ENCODE data around the gene G6PC1. TPM values are rescaled to one million over a fixed set of nuclear protein-coding genes. Genes with fewer than 3 reads are reported as not detected.

G6PC1 gene
- total and polyA plus RNA-seq, 2 experiments from 2014 or later = not detected

DNA sequence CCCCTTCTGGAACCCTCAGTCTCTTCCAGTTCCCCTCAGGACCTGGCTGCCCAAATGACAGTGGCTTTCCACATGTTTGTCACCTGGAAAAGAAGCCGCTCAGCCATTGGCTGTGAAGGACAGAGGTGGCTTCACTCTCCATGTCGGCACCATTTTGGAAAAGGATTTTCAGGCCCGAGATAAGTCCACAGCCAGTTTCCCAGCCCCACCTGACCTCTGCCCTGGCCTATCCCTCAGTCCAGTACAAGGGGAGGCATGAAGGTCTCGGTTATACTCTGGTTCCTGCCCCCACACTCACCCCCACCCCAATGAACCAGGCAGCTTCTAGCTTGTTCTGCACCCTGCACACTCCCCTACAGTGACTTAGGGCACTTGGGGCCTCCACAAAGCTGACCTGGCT, 34.4 kb upstream of the G6PC1 start:
- Mint-ChIP-seq H3K27ac (no peak overlapping the region), H3K36me3 (ENCODE audit: low read depth) (peaks cover 3% of the 10 kb centered on the region; the same call in 1 of the 3 replicates), H3K4me1 (peaks cover 11% of the 10 kb centered on the region), H3K27me3 (ENCODE audit: insufficient read depth, low read depth, poor library complexity) (peaks cover 5% of the 10 kb centered on the region), H3K9me3 (peaks cover 16% of the 10 kb centered on the region), H3K4me3 (no peak overlapping the region)
- 0 out of 2 replicates have a peak, but pooled peaks cover 4% of the 10 kb centered on the region for H3K4me1 ChIP-seq (ENCODE audit: insufficient read depth)
- H4K20me1 ChIP-seq (replicated peaks; ENCODE audit: insufficient read depth) = no peaks in the 10 kb centered on the region
- DNase-seq (ENCODE audit: low spot score) (no peak), ATAC-seq (no peak)
- H3K27ac ChIP-seq (ENCODE audit: low read depth) = no peak overlapping the region
- H3K27me3 ChIP-seq (ENCODE audit: insufficient read depth) = no peaks in the 10 kb centered on the region
- H3K4me3 ChIP-seq = no peak overlapping the region
- H3K9me2 ChIP-seq (ENCODE audit: insufficient read depth) = no peaks in the 10 kb centered on the region
- no peaks in the 10 kb centered on the region for H3F3A ChIP-seq (replicated peaks; ENCODE audit: low read depth)
- no peaks in the 10 kb centered on the region for H3K79me2 ChIP-seq (replicated peaks; ENCODE audit: insufficient read depth)
- no peak overlapping the region for H3K4me2 ChIP-seq
- H2AFZ ChIP-seq = 0 out of 2 replicates have a peak overlapping the region, but pooled peaks have one; percentile 63
- TF ChIP-seq REST (IDR thresholded peaks at IDR 0.05; ENCODE audit: unreplicated experiment) (no peak), STAT1 (IDR thresholded peaks at IDR 0.05; ENCODE audit: unreplicated experiment) (no peak), ZNF331 (CRISPR knock-in tag; IDR thresholded peaks at IDR 0.05; ENCODE audit: low read depth) (no peak)
- no peaks in the 10 kb centered on the region for H3K36me3 ChIP-seq (ENCODE audit: insufficient read depth)

DNA sequence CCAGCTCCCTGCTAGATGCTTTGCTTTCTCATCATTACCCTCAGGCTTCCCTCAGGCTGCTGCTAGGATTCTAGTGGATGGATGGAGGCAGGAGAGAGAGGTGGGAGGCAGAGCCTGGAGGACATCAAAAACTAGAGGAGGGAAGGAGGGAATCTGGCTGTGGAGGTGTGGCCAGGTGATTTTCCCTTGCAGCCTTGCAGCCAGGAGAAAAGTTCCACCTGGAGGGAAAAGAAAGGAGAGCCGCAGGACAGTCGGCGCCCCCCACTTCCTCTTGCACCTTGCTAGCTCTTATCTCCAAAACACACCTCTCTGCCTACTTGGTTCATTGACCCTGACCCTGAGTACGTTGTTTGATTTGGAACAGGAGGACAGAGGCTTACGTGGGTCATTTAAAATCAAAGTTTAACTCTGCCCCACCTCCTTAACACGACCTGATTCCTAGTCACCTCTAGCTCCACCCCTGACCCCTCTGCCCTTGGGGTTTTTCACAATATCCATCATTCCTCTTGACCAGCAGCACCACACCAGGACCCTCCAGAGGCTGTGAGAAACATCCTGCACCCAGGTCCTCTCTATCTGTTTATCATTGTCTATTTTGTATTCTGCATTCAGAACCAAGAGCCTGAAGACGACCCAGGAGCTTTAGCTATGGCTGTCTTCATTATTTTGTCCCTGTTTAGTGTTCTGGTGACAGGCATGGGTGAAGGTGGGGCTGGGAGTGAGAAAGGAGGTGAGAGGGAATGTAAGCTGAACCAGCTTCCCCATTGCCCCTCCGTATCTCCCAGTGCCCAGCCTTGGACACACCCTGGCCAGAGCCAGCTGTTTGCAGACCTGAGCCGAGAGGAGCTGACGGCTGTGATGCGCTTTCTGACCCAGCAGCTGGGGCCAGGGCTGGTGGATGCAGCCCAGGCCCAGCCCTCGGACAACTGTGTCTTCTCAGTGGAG, 33.7 kb upstream of the G6PC1 start:
- Mint-ChIP-seq H3K9me3 (peaks cover 23% of the 10 kb centered on the region), H3K4me3 (no peak overlapping the region), H3K36me3 (ENCODE audit: low read depth) (peaks cover 8% of the 10 kb centered on the region; the same call in 2 of the 3 replicates), H3K27me3 (ENCODE audit: insufficient read depth, low read depth, poor library complexity) (peaks cover 5% of the 10 kb centered on the region), H3K4me1 (peaks cover 11% of the 10 kb centered on the region), H3K27ac (no peak overlapping the region)
- H3K9me2 ChIP-seq (ENCODE audit: insufficient read depth) = no peaks in the 10 kb centered on the region
- H3K36me3 ChIP-seq (ENCODE audit: insufficient read depth) = no peaks in the 10 kb centered on the region
- H3K79me2 ChIP-seq (replicated peaks; ENCODE audit: insufficient read depth) = no peaks in the 10 kb centered on the region
- H3K4me2 ChIP-seq = no peak overlapping the region
- ATAC-seq (no peak), DNase-seq (ENCODE audit: low spot score) (no peak)
- H3K4me1 ChIP-seq (ENCODE audit: insufficient read depth) = 0 out of 2 replicates have a peak, but pooled peaks cover 4% of the 10 kb centered on the region
- peak overlapping the region; percentile 63; the same call in 1 of the 2 replicates for H2AFZ ChIP-seq
- no peaks in the 10 kb centered on the region for H3K27me3 ChIP-seq (ENCODE audit: insufficient read depth)
- no peak overlapping the region for H3K27ac ChIP-seq (ENCODE audit: low read depth)
- no peaks in the 10 kb centered on the region for H4K20me1 ChIP-seq (replicated peaks; ENCODE audit: insufficient read depth)
- no peak overlapping the region for H3K4me3 ChIP-seq
- no peaks in the 10 kb centered on the region for H3F3A ChIP-seq (replicated peaks; ENCODE audit: low read depth)
- TF ChIP-seq ZNF462 (CRISPR knock-in tag; IDR thresholded peaks at IDR 0.05) = no peak
- no peak for TF ChIP-seq REST (IDR thresholded peaks at IDR 0.05; ENCODE audit: unreplicated experiment)
- no peak for TF ChIP-seq EZH2phosphoT487 (IDR thresholded peaks at IDR 0.05; ENCODE audit: unreplicated experiment)
- no peak for TF ChIP-seq JUNB (IDR thresholded peaks at IDR 0.05; ENCODE audit: unreplicated experiment)
